GM06990 (cell line): Measurements from ENCODE around the gene GLIS1.

ENCODE experiments used
- DNase-seq: peaks from one replicate; pipeline ENCODE4 v3.0.0-alpha.2; 2011; ENCODE audit not compliant: insufficient read length; ENCODE audit errors: extremely low read depth
- H3K27me3 ChIP-seq: replicated peaks from 2 replicates; pipeline ENCODE4 v1.6.0; 2011; ENCODE audit warnings: low read length; ENCODE audit not compliant: control insufficient read depth, insufficient read depth
- H3K36me3 ChIP-seq: 2 replicates; pipeline ENCODE4 v1.5.1; 2011; ENCODE audit warnings: low read length; ENCODE audit not compliant: control insufficient read depth, insufficient read depth
- H3K4me3 ChIP-seq: replicated peaks from 2 replicates; pipeline ENCODE4 v1.5.1; 2011; ENCODE audit warnings: low read depth, mild to moderate bottlenecking, control low read depth, low read length
- TF ChIP-seq, protein P1 (sequence below): IDR thresholded peaks from 2 replicates; pipeline ENCODE4 v1.5.1; 2011; ENCODE audit warnings: low read length, control low read depth, mild to moderate bottlenecking, inconsistent platforms; ENCODE audit not compliant: insufficient read depth, poor library complexity, severe bottlenecking

The GLIS1 gene

DNA sequence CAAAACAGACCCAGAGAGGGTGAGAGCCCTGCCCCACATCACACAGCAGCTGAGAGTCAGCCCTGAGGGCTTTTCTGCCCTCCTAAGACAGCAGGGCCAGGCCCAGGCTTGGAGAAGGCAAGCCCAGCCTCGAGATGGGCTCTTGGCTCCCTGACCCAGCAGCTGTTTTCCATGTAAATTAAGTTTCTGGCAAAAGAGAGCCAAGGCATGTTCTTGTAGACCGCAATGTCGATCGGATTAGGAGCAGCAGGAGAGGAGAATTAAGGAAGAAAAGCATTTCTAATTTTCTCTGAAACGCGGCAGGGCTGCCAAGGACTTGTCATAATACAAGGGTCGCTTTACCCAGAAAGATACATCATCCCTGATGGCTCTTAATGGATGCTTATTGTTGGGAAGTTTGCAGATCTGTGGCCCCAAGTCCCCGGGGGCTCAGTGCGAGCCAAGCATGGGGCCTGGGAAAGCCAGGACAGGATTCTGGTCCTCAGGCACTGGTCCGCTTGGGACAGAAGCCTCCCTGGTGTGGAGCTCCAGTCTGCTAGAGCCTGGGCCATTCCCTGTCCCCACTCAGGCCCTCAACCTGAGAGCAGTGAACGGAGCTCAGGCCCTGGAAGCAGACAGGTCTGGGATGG, 216.9 kb downstream of the GLIS1 start:
- no peak for DNase-seq
- H3K27me3 ChIP-seq, result no peaks in the 10 kb centered on the region; the same call in none of the 2 replicates
- no peak overlapping the region for H3K4me3 ChIP-seq
- no peaks in the 10 kb centered on the region for H3K36me3 ChIP-seq
- TF ChIP-seq, protein P1, sequence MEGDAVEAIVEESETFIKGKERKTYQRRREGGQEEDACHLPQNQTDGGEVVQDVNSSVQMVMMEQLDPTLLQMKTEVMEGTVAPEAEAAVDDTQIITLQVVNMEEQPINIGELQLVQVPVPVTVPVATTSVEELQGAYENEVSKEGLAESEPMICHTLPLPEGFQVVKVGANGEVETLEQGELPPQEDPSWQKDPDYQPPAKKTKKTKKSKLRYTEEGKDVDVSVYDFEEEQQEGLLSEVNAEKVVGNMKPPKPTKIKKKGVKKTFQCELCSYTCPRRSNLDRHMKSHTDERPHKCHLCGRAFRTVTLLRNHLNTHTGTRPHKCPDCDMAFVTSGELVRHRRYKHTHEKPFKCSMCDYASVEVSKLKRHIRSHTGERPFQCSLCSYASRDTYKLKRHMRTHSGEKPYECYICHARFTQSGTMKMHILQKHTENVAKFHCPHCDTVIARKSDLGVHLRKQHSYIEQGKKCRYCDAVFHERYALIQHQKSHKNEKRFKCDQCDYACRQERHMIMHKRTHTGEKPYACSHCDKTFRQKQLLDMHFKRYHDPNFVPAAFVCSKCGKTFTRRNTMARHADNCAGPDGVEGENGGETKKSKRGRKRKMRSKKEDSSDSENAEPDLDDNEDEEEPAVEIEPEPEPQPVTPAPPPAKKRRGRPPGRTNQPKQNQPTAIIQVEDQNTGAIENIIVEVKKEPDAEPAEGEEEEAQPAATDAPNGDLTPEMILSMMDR, result no peak

DNA sequence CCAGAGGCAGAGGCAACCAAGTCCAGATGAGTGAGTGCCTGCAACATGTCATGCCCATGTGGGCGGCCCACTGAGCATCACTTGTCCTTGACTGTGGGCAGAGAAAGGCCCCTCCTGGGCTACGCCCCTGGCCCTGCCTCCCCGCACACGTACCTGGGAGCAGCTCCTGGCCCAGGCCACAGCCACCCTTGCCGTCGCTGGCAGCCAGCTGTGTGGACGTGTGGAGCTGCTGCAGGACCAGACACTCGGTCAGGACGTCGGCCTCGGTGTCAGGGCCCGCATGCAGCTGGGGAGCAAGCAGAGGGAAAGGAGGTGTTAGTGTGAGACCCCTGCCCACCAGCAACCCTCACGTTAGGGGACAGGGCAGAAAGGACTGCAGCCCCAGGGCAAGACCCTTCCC, 218.5 kb downstream of the GLIS1 start:
- no peaks in the 10 kb centered on the region for H3K36me3 ChIP-seq
- TF ChIP-seq, protein P1, result no peak
- DNase-seq, result no peak
- H3K27me3 ChIP-seq, result no peaks in the 10 kb centered on the region; the same call in none of the 2 replicates
- no peak overlapping the region for H3K4me3 ChIP-seq

DNA sequence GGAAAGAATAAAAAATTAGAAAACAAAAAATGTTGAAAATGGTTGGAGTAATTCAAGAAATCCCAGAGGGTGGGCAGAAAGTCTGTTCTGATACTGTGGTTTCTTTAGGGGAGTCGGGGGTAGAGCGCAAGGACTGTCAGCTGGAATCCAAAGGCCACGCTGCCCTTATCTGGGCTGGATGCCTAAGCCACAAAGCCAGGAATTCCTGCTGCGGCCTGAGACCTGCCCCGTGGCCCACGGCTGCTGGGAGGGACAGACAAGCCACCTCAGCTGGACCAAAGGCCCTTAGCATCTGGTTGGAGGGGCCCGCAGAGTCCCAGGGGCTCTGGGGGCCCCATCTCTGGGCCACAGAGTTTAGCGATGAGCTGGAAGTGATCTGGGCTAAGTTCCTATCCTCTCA, 219.5 kb downstream of the GLIS1 start:
- Histone ChIP-seq H3K4me3 (no peak overlapping the region), H3K36me3 (no peaks in the 10 kb centered on the region), H3K27me3 (no peaks in the 10 kb centered on the region; the same call in none of the 2 replicates)
- TF ChIP-seq, protein P1, result no peak
- no peak for DNase-seq

DNA sequence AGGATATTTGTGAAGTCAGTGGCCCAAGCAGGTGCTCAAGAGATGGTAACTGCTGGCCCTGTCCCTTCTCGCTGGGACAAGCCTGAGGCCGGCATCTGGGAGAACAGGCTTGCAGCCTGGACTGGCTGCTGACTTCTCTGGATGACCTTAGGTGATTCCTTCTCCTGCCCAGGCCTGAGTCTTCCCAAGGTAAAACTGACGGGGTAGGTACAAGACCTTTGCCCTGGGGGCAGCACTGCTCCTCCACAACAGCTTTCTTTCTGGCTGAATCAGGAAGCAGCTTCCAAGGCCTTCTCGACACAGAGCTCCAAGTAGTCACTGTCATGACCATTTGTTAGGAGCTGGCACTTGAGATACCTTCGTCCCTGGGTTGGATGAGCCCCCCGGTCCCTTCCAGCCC, 220.2 kb downstream of the GLIS1 start:
- no peak for DNase-seq
- Histone ChIP-seq H3K4me3 (no peak overlapping the region), H3K27me3 (no peaks in the 10 kb centered on the region; the same call in none of the 2 replicates), H3K36me3 (no peaks in the 10 kb centered on the region)
- TF ChIP-seq, protein P1, result no peak

DNA sequence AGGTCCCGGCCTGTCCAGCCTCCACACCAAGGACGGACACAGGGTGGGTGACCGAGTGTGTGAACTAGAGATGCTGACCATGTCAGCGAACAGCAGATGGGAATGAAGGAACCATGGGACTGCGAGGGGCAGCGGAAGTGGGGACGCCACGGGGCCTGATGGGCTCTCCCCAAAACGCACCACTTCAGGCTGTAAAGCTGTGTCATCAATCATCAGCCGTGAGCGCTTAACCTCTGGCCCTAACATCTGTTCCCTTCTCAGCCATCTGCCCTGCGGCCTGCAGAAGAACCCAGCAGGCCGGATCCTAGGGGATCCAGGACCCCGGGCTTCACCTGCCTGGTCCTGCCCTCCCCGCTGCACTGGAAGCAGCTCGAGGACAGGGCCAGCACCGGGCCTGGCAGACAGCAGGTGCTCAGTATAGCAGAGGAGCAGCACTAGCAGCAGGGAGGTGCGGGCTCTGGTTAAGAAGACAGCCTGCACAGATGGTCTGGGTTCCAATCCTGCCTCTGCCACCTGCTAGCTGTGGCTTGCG, 221.1 kb downstream of the GLIS1 start:
- Histone ChIP-seq H3K36me3 (no peaks in the 10 kb centered on the region), H3K27me3 (no peaks in the 10 kb centered on the region; the same call in none of the 2 replicates), H3K4me3 (no peak overlapping the region)
- TF ChIP-seq, protein P1, result no peak
- no peak for DNase-seq
